NCI-H2029 treated with DMSO at 0.1 percent for 48 hours (cell line): Measurements from ENCODE around the gene PHLDB3.
"Not testable (repeated sequence)": the region's sequence is repeated elsewhere in the genome, so short reads cannot be mapped to it uniquely, and the experiment has no call there.

Experiments
- DNase-seq: peaks from one replicate; lab custom pipeline; 2025; lab: John Stamatoyannopoulos, UW

PHLDB3 gene

GRCh38 chr19:43444531-43445287, 59.8 kb downstream of the PHLDB3 start:
- no peak for DNase-seq

DNA sequence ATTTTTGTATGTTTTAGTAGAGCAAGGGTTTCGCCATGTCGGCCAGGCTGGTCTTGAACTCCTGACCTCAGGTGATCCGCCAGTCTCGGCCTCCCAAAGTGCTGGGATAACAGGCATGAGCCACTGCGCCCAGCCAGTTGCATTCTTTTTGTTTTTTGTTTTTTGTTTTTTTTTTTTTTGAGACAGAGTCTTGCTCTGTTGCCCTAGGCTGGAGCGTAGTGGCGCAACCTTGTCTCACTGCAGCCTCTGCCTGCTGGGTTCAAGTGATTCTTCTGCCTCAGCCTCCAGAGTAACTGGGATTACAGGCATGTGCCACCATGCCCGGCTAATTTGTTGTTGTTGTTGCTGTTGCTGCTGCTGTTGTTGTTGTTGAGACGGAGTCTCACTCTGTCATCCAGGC, 60.5 kb downstream of the PHLDB3 start:
- not testable (repeated sequence) for DNase-seq

GRCh38 chr19:43441716-43442115, 62.8 kb downstream of the PHLDB3 start:
- DNase-seq, result no peak

DNA sequence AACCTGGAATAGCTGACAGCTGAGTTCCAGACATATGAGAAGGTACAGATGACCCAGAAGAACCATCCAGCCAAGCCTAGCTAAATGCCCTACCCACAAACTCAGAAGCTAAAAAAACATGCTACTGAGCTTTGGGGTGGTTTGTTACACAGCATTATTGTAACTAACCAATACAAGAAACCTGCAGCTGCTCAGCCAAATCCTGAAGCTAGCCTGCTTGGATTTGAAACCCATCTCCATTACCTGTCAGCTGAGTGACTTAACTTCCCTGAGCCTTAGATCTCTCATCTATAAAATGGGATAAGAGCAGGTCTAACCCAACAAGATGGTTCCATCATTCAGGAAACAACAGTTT, 64.9 kb downstream of the PHLDB3 start:
- DNase-seq, result no peak

- no peak for DNase-seq
These were observed 65.4 kb downstream of the PHLDB3 start for GRCh38 chr19:43439032-43439708.

GRCh38 chr19:43438291-43439031, 66.1 kb downstream of the PHLDB3 start:
- no peak for DNase-seq

- no peak for DNase-seq
These were observed 66.8 kb downstream of the PHLDB3 start for GRCh38 chr19:43437712-43438111.

DNA sequence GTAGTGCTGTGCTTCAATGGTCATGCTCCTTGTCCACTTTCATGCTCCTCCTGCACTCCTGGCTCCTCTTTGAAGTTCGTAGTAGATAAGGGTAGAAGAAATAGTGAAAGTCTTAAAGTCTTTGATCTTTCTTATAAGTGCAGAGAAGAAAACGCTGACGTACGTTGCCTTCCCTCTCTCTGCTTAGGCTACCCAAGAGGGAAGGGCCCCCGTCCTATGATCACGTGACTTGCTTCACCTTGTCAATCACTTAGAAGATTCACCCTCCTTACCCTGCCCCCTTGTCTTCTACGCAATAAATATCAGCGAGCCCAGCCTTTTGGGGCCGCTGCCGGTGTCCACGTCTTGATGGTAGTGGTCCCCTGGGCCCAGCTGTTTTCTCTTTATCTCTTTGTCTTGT, 67.3 kb downstream of the PHLDB3 start:
- DNase-seq, result not testable (repeated sequence)

DNA sequence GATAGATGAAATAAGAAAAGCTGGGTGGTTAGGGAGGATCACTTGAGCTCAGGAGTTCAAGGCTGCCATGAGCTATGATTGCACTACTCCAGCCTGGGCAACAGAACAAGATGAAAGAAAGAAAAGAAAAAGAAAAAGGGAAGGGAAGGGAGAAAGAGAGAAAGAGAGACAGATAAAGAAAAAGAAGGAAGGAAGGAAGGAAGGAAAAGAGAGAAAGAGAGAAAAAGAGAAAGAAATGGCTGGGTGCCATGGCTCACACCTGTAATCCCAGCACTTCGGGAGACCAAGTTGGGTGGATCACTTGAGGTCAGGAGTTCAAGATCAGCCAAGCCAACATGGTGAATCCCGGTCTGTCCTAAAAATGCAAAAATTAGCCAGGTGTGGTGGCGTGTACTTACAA, 68.8 kb downstream of the PHLDB3 start:
- DNase-seq, result no peak

GRCh38 chr19:43433689-43434088, 70.9 kb downstream of the PHLDB3 start:
- no peak for DNase-seq

GRCh38 chr19:43433358-43433673, 71.2 kb downstream of the PHLDB3 start:
- DNase-seq, result no peak

DNA sequence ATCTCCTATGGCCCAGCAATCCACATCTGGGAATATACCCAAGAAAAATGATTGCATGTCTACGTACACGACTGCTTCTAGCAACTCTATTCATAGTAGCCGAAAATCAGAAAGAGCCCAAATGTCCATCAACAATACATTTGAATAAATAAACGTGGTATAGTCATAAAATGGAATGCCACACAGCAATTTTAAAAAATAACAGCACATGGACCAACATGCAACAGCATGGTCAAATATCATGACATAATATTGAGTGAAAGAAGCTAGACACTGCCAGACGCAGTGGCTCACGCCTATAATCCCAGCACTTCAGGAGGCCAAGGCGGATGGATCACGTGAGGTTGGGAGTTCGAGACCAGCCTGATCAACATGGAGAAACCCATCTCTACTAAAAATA, 73.6 kb downstream of the PHLDB3 start:
- no peak for DNase-seq

GRCh38 chr19:43430142-43430710, 74.3 kb downstream of the PHLDB3 start:
- no peak for DNase-seq

DNA sequence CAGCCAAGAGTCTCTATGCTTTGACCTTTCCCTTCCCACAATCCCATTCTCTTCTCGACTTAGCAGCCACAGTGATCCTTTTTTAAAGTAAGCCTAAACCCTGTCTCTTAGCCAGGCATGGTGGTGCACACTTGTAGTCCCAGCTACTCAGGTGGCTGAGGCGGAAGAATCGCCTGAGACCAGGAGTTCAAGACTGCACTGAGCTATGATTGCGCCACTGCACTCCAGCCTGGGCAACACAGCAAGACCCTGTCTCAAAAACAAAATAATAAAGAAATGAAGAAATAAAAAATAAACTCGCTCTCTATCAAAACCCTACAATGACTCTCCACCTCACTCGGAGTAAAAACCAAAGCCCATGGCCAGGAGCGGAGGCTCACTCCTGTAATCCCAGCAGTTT, 75.2 kb downstream of the PHLDB3 start:
- no peak for DNase-seq

GRCh38 chr19:43425567-43426392, 78.8 kb downstream of the PHLDB3 start:
- DNase-seq, result peak; percentile 71
